LNCaP clone FGC (cell line): ENCODE measurements around the gene SLC38A9.

Experiments
- DNase-seq: peaks from one replicate; pipeline ENCODE4 v3.0.0-alpha.2; 2011; ENCODE audit warnings: low read depth
- H3K4me3 ChIP-seq: 2 replicates; pipeline ENCODE4 v1.5.1; 2011; ENCODE audit warnings: mild to moderate bottlenecking, low read depth, low read length, control low read depth
- TF ChIP-seq, protein P1 (sequence below): IDR thresholded peaks from 2 replicates; pipeline ENCODE4 v1.5.1; 2012; ENCODE audit warnings: mild to moderate bottlenecking; ENCODE audit not compliant: control insufficient read depth, insufficient read depth; ENCODE audit errors: extremely low read depth

SLC38A9 gene

GRCh38 chr5:55638051-55638450, 74.1 kb downstream of the SLC38A9 start:
- H3K4me3 ChIP-seq, result no peak overlapping the region
- no peak for DNase-seq
- TF ChIP-seq, protein P1, sequence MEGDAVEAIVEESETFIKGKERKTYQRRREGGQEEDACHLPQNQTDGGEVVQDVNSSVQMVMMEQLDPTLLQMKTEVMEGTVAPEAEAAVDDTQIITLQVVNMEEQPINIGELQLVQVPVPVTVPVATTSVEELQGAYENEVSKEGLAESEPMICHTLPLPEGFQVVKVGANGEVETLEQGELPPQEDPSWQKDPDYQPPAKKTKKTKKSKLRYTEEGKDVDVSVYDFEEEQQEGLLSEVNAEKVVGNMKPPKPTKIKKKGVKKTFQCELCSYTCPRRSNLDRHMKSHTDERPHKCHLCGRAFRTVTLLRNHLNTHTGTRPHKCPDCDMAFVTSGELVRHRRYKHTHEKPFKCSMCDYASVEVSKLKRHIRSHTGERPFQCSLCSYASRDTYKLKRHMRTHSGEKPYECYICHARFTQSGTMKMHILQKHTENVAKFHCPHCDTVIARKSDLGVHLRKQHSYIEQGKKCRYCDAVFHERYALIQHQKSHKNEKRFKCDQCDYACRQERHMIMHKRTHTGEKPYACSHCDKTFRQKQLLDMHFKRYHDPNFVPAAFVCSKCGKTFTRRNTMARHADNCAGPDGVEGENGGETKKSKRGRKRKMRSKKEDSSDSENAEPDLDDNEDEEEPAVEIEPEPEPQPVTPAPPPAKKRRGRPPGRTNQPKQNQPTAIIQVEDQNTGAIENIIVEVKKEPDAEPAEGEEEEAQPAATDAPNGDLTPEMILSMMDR, result no peak

GRCh38 chr5:55636683-55637082, 75.4 kb downstream of the SLC38A9 start:
- TF ChIP-seq, protein P1, result no peak
- no peak overlapping the region for H3K4me3 ChIP-seq
- DNase-seq, result peak; percentile 59

DNA sequence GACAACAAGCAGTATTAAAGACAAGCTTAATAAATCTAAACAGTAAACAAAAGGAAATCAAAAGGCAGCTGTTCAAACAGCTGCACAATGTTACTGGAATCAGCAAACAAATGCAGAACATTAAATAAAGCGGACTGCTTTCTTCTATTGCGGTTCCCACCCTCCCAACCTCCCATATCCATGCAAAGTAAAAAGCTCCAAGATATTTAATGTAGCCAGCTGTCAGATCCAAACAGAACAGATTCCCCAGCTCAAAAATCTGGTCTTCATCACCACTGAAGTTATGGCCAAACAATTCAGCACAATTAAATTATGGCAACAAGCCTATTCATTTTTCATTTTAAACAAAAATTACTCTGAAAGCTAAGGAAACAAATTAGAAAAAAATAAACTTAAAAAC, 75.9 kb downstream of the SLC38A9 start:
- H3K4me3 ChIP-seq, result no peak overlapping the region
- TF ChIP-seq, protein P1, result no peak
- peak; percentile 97 for DNase-seq

GRCh38 chr5:55634866-55635265, 77.3 kb downstream of the SLC38A9 start:
- no peak overlapping the region for H3K4me3 ChIP-seq
- TF ChIP-seq, protein P1, result no peak
- DNase-seq, result no peak

DNA sequence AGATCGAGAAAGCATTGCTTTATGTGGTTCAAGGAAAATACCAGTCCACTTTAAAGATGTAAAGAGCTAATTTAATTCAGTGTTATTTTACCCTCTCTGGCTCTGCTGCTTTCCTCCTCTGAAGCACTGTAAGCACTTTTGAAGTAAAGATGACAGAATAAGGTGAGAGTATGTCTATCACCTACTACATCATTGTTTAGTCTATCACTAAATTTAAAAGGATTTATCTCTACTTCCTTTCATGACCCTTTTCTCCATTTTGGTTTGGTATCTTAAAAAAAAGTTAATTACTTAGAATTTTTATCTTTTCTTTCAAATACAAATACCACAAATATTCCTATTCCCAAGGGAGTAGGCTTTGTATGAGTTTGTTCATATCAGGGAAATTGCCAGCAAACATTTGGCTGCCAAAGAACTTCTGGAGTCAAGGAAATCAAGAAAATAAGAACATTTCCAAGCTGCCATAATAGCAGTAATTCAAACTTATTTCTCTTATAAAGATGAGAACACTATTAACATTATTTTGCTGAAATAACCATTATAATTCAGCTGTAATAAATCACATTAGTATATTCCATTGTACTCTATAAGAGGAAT, 77.8 kb downstream of the SLC38A9 start:
- H3K4me3 ChIP-seq, result no peak overlapping the region
- TF ChIP-seq, protein P1, result no peak
- DNase-seq, result no peak

DNA sequence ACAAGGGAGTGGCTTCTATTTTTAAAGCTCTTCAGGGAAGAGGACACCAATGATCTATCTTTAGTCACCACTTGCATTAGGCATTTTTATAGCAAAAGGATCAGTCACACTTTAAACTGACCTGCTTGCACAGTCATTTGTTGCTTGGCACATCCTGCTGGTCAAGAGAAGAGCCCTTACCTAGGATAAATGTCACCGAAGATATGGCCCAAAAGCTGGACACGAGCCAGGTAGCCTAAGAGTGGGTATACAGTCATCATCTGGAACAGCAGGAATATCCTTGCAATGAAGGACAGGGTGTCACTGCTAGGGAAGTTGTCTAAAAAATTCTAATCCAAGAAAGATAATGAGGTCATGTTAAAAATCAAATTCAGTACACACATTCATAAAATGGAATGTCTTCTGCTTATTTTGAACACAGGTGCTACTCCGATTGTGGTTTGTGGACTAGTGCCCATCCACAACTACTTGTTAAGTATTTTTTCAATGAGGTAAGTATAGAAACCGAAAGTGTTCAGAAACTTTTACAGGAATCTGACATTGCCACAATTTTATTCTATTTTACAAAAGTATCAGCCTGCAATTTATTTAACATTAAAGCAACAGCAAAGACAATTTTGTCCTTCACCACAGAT, 78.4 kb downstream of the SLC38A9 start:
- peak; percentile 76 for DNase-seq
- TF ChIP-seq, protein P1, result no peak
- no peak overlapping the region for H3K4me3 ChIP-seq

DNA sequence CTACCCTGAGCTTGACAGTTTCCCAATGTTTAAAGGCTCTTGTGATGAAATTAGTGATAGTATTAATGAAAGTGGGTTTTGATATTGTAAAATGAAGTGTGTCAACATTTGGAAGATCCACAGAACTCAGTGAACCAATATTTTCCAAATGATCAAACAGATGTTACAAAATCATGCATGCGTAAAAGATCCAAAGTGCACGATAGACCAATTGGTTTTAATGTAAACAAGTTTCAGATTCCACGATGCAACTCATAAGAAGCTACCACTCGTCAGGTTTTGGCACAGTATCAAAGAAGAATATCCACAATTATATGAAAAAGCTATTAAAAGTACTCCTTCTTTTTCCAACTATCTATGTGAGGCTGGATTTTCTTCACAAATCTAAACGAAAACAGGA, 82.3 kb downstream of the SLC38A9 start:
- no peak for DNase-seq
- TF ChIP-seq, protein P1, result no peak
- H3K4me3 ChIP-seq, result no peak overlapping the region
